OCI-LY1 (cell line): Measurements from ENCODE around the gene KCNC4.

Experiments used
- EZH2 ChIP-seq: fragments of 200-600 bp; sonication (generic), shearing (Covaris generic); IDR thresholded peaks from 2 replicates; pipeline ENCODE4 v1.8.0; 2017; ENCODE audit warnings: borderline replicate concordance, mixed run types, mild to moderate bottlenecking, antibody characterized with exemption, low read length, moderate library complexity, mixed read lengths
- TF ChIP-seq, protein P1 (sequence below): fragments of 200-600 bp; sonication (generic), shearing (Covaris generic); IDR thresholded peaks from 2 replicates; pipeline ENCODE4 v1.5.1; 2017; ENCODE audit warnings: mild to moderate bottlenecking, antibody characterized with exemption, low read length, moderate library complexity, mixed read lengths

DNA sequence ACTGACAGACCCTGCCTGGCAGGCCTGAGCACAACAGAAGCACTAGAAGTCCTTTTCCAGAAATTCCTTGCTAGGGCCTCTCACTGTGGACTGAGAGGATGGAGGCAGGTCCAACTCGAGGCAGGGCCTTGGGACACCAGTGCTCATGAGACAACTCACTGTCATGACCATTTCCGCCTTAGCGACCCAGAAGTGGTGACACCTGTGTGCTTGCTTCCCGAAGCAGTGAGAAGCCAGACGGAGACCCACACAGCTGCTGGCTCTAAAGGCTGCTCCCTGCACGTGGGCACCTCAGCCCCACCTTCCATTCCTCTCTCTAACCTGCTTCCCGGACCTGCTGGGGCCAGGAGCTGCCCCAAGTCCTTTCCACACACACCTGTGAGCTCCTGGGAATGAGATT lies 33.0 kb downstream of the KCNC4 start:
- TF ChIP-seq, protein P1, sequence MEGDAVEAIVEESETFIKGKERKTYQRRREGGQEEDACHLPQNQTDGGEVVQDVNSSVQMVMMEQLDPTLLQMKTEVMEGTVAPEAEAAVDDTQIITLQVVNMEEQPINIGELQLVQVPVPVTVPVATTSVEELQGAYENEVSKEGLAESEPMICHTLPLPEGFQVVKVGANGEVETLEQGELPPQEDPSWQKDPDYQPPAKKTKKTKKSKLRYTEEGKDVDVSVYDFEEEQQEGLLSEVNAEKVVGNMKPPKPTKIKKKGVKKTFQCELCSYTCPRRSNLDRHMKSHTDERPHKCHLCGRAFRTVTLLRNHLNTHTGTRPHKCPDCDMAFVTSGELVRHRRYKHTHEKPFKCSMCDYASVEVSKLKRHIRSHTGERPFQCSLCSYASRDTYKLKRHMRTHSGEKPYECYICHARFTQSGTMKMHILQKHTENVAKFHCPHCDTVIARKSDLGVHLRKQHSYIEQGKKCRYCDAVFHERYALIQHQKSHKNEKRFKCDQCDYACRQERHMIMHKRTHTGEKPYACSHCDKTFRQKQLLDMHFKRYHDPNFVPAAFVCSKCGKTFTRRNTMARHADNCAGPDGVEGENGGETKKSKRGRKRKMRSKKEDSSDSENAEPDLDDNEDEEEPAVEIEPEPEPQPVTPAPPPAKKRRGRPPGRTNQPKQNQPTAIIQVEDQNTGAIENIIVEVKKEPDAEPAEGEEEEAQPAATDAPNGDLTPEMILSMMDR = no peak
- TF ChIP-seq EZH2 = no peak
